K562 (cell line): Measurements from ENCODE around the gene TNKS2. TPM values are rescaled to one million over a fixed set of nuclear protein-coding genes. Genes with fewer than 3 reads are reported as not detected.

Source experiments
- ATAC-seq: fragments of 200-7000 bp; cut with Tn5 transposase; 3 replicates; pipeline ENCODE4 v1.9.1; 2020; ENCODE audit warnings: moderate library complexity
- BruUV-seq: library from RNA; stranded (reverse); fragments of 400-500 nt; replicated peaks from 2 replicates; lab custom pipeline; 2021; lab: Mats Ljungman, UMichigan
- CTCF ChIA-PET: fragments of 300-600 bp; formaldehyde crosslinking; extraction: SDS; loops from one replicate; lab custom pipeline; 2021; ENCODE audit warnings: low intra/inter-chr PET ratio; lab: Yijun Ruan, JAX
- POLR2A ChIA-PET: fragments of 300-600, 350-650 bp; sonication (Branson Sonifier 250); formaldehyde crosslinking; extraction: SDS; loops from one replicate; lab custom pipeline; 2021; ENCODE audit warnings: antibody characterized with exemption, inconsistent platforms; lab: Yijun Ruan, JAX
- DNase-seq, 4 experiments: peaks; one replicate each; pipeline versions ENCODE4 v3.0.0 to v3.0.0-alpha.2; 2011 to 2018; ENCODE audit warnings: low spot score in 3 of 4, mixed read lengths in 3 of 4; ENCODE audit errors: extremely low read depth in 1 of 4
- FAIRE-seq: peaks from 2 replicates; lab custom pipeline; 2011; peaks lifted over from hg19 to GRCh38; lab: Jason Lieb, UNC
- H2AFZ ChIP-seq: 2 replicates; pipeline ENCODE4 v1.6.0; 2011; ENCODE audit warnings: low read depth, low read length, control low read depth, inconsistent platforms
- H3K27ac ChIP-seq: fragments of 200-600 bp; 3 replicates; pipeline ENCODE4 v1.8.0; 2011; ENCODE audit warnings: low read depth, mild to moderate bottlenecking, control low read depth, inconsistent platforms, low read length, moderate library complexity, mixed read lengths; ENCODE audit errors: extremely low read depth
- H3K27me3 ChIP-seq, 2 experiments: fragments of 300-600 bp in 1 of 2; 2 replicates in 1 of 2; 3 replicates in 1 of 2; pipeline versions ENCODE4 v1.6.0 to v1.8.0; 2011; ENCODE audit warnings: inconsistent platforms in 2 of 2, low read length in 2 of 2, mild to moderate bottlenecking in 1 of 2, mixed read lengths in 1 of 2, moderate library complexity in 1 of 2; ENCODE audit not compliant: control insufficient read depth in 2 of 2, insufficient read depth in 2 of 2
- H3K36me3 ChIP-seq: fragments of 300-600 bp; 3 replicates; pipeline ENCODE4 v1.8.0; 2011; ENCODE audit warnings: mild to moderate bottlenecking, low read length, inconsistent platforms; ENCODE audit not compliant: control insufficient read depth, insufficient read depth
- H3K4me1 ChIP-seq, 2 experiments: fragments of 200-600 bp in 1 of 2; replicated peaks in 1 of 2; 2 replicates in 1 of 2; 3 replicates in 1 of 2; pipeline versions ENCODE4 v1.5.1 to v1.8.0; 2011; ENCODE audit warnings: inconsistent platforms in 2 of 2, low read length in 2 of 2, mild to moderate bottlenecking in 1 of 2, mixed read lengths in 1 of 2, moderate library complexity in 1 of 2; ENCODE audit not compliant: control insufficient read depth in 2 of 2, insufficient read depth in 2 of 2
- H3K4me2 ChIP-seq: 2 replicates; pipeline ENCODE4 v1.6.1; 2011; ENCODE audit warnings: low read length, control low read depth, inconsistent platforms, mixed read lengths; ENCODE audit not compliant: insufficient read depth
- H3K4me3 ChIP-seq: fragments of 200-600 bp; sonication (generic), shearing (Covaris generic); 2 replicates; pipeline ENCODE4 v1.5.1; 2016; ENCODE audit warnings: control low read depth, inconsistent platforms
- H3K79me2 ChIP-seq: fragments of 200-600 bp; 3 replicates; pipeline ENCODE4 v1.8.0; 2011; ENCODE audit warnings: low read length, inconsistent platforms; ENCODE audit not compliant: control insufficient read depth, insufficient read depth
- H3K9ac ChIP-seq, 2 experiments: 2 replicates each; pipeline versions ENCODE4 v1.6.0 to v1.6.1; 2011; ENCODE audit warnings: low read depth in 2 of 2, low read length in 2 of 2, control low read depth in 1 of 2, inconsistent platforms in 1 of 2, mild to moderate bottlenecking in 1 of 2, mixed read lengths in 1 of 2; ENCODE audit not compliant: insufficient read depth in 1 of 2
- H3K9me1 ChIP-seq: one replicate; pipeline ENCODE4 v1.6.0; 2011; ENCODE audit warnings: inconsistent platforms, mild to moderate bottlenecking, low read length, moderate library complexity; ENCODE audit not compliant: control insufficient read depth, insufficient read depth
- H3K9me3 ChIP-seq: replicated peaks from 2 replicates; pipeline ENCODE4 v1.5.1; 2011; ENCODE audit warnings: low read depth, low read length, inconsistent platforms; ENCODE audit not compliant: control insufficient read depth, insufficient read depth
- H4K20me1 ChIP-seq: replicated peaks from 2 replicates; pipeline ENCODE4 v1.6.1; 2011; ENCODE audit warnings: low read length, inconsistent platforms, mixed read lengths; ENCODE audit not compliant: control insufficient read depth, insufficient read depth
- BRF1 ChIP-seq: IDR thresholded peaks from 3 replicates; pipeline ENCODE4 v1.6.1; 2011; ENCODE audit warnings: borderline replicate concordance, mild to moderate bottlenecking; ENCODE audit not compliant: insufficient read length; ENCODE audit errors: extremely low read depth
- BRF2 ChIP-seq: IDR thresholded peaks from 3 replicates; pipeline ENCODE4 v1.6.1; 2011; ENCODE audit warnings: borderline replicate concordance, mild to moderate bottlenecking; ENCODE audit not compliant: insufficient read length, insufficient read depth
- CEBPB ChIP-seq: fragments of 450-650 bp; IDR thresholded peaks from 2 replicates; pipeline ENCODE4 v1.6.1; 2016; ENCODE audit warnings: missing genetic modification characterization, missing compliant biosample characterization
- DACH1 ChIP-seq: fragments of 450-650 bp; IDR thresholded peaks from 2 replicates; pipeline ENCODE4 v1.6.1; 2018; ENCODE audit not compliant: partially characterized antibody
- FOS ChIP-seq: IDR thresholded peaks from 3 replicates; pipeline ENCODE4 v1.6.1; 2011; ENCODE audit not compliant: insufficient read length; ENCODE audit errors: extremely low read depth
- GTF2B ChIP-seq: IDR thresholded peaks from 2 replicates; pipeline ENCODE4 v1.6.1; 2011; ENCODE audit not compliant: insufficient read length; ENCODE audit errors: extremely low read depth
- ILF3 ChIP-seq: fragments of 450-650 bp; IDR thresholded peaks from 2 replicates; pipeline ENCODE4 v1.6.1; 2018; ENCODE audit warnings: antibody characterized with exemption, mild to moderate bottlenecking, moderate library complexity, borderline replicate concordance
- IRF9 ChIP-seq: fragments of 450-650 bp; IDR thresholded peaks from 2 replicates; pipeline ENCODE4 v1.6.1; 2016; ENCODE audit warnings: missing biosample characterization, missing genetic modification characterization
- SIRT6 ChIP-seq: IDR thresholded peaks from one replicate; pipeline ENCODE4 v1.6.1; 2012; ENCODE audit warnings: low read depth, mild to moderate bottlenecking, control low read depth, inconsistent platforms, low read length, moderate library complexity
- STAT6 ChIP-seq: sonication (generic); formaldehyde crosslinking; IDR thresholded peaks from 2 replicates; pipeline ENCODE4 v1.8.1; 2023; ENCODE audit warnings: mild to moderate bottlenecking, missing genetic modification reagents
- ZKSCAN8 ChIP-seq: fragments of 200-800 bp; sonication (Bioruptor generic); IDR thresholded peaks from 2 replicates; pipeline ENCODE4 v1.6.1; 2016; ENCODE audit warnings: missing genetic modification characterization, missing compliant biosample characterization
- ZNF507 ChIP-seq: conservative IDR thresholded peaks from 2 replicates; pipeline ENCODE4 v1.6.1; 2017; ENCODE audit warnings: missing genetic modification characterization, missing compliant biosample characterization
- WGBS: fragments of 100-300 bp; shearing (Covaris generic); methylation state at CpG from one replicate; pipeline ENCODE4 v1.1.6; 2016; ENCODE audit warnings: low coverage, mixed read lengths; ENCODE audit not compliant: insufficient coverage; ENCODE audit errors: missing lambda C conversion rate; 5-methylcytosine and 5-hydroxymethylcytosine counted together
- in situ Hi-C: fragments of 300-500 bp; cut with MboI; formaldehyde crosslinking; loops from 4 replicates; pipeline ENCODE4 v1.15.0; 2018; ENCODE audit warnings: inconsistent platforms, mixed read lengths
- intact Hi-C: fragments of 100-400 bp; cut with micrococcal nuclease; formaldehyde crosslinking; loops from 2 replicates; pipeline ENCODE4 v1.14.2; 2022
- polyA plus RNA-seq, 8 experiments: library from polyadenylated mRNA; depleted of rRNA in 4 of 8; stranded (reverse) in 5 of 8; unstranded in 3 of 8; fragments of >200 nt; fragmentation: Nextera tagmentation in 2 of 8; fragmentation: Illumina TruSeq in 1 of 8; extraction: Ambion mirVana in 2 of 8; extraction: Trizol in 1 of 8; gene quantifications; 2 replicates each; pipeline versions ENCODE4 v1.2.1 to v1.2.3, GENCODE V29; 2011 to 2014; ENCODE audit warnings: inconsistent platforms in 1 of 8, missing spikeins in 1 of 8
- total RNA-seq, 7 experiments: library from RNA; depleted of rRNA in 6 of 7; stranded (reverse); fragments of >200 nt in 6 of 7; fragmentation: Illumina TruSeq in 2 of 7; extraction: Trizol in 2 of 7; gene quantifications; 2 replicates each; pipeline versions ENCODE4 v1.2.1 to v1.2.3, GENCODE V29; 2011 to 2021; ENCODE audit warnings: low replicate concordance in 1 of 7

The TNKS2 gene
- total and polyA plus RNA-seq, 9 of the 15 experiments (the other 6 are each of a cell fraction or from before 2014, with no cell fraction given) = 3.5 to 19.8 (median 8.6) TPM

- TF ChIP-seq BRF2 (no peak), CEBPB (no peak), ZKSCAN8 (no peak), FOS (no peak), DACH1 (no peak), SIRT6 (no peak), ILF3 (no peak), GTF2B (no peak)
These were observed 9.7 kb upstream of the TNKS2 start (continued) for GRCh38 chr10:91788527-91788926.

- FAIRE-seq = no peak
- H2AFZ ChIP-seq = peak overlapping the region; percentile 81
These were observed 1.7 kb upstream of the TNKS2 start for GRCh38 chr10:91796331-91797047.

More at GRCh38 chr10:91796331-91797047, 1.7 kb upstream of the TNKS2 start:
- no peaks in the 10 kb centered on the region for H3K9me3 ChIP-seq
- intact Hi-C loops = no loop called here
- CTCF ChIA-PET = no interaction called here
- no peak for TF ChIP-seq BRF1
- no peak for TF ChIP-seq STAT6 (CRISPR knock-in tag)
- no peak for TF ChIP-seq ZNF507 (tag)
- TF ChIP-seq IRF9 (tag) = no peak
- no TSS peak for BruUV-seq
- H3K9ac ChIP-seq = 0 out of 4 replicates have a peak overlapping the region, but pooled peaks of 1 of the 2 experiments have one; percentile 3
- POLR2A ChIA-PET = interaction anchor here (0.6 kb wide), 1 partner anchor 15 kb away, joined by 3 read pairs; no protein-coding TSS in a partner anchor
- peak overlapping the region; percentile 81 for H3K4me2 ChIP-seq
- DNase-seq = peak in 3 of 4 experiments; percentile 14 to 55 (median 35)
- H3K9me1 ChIP-seq = no peaks in the 10 kb centered on the region
- no peak overlapping the region for H3K4me3 ChIP-seq
- no peaks in the 10 kb centered on the region for H3K27me3 ChIP-seq
- H3K36me3 ChIP-seq = peaks cover 12% of the 10 kb centered on the region; the same call in 1 of the 3 replicates
- in situ Hi-C loops = no loop called here
- peaks cover 8 to 14% of the 10 kb centered on the region in 2 experiments; a peak in 3 of 5 replicates for H3K4me1 ChIP-seq
- no peak overlapping the region for H3K27ac ChIP-seq
- WGBS = 9% methylated on average over 8 of the region's 11 CpGs
- ATAC-seq = peak; percentile 67
- 0 out of 2 replicates have a peak, but pooled peaks cover 3% of the 10 kb centered on the region for H4K20me1 ChIP-seq
- H3K79me2 ChIP-seq = peaks cover 41% of the 10 kb centered on the region
